ENCODE data around the gene CHRNA5.
"Not testable (repeated sequence)": the region's sequence is repeated elsewhere in the genome, so short reads cannot be mapped to it uniquely, and the experiment has no call there.

The CHRNA5 gene

DNA sequence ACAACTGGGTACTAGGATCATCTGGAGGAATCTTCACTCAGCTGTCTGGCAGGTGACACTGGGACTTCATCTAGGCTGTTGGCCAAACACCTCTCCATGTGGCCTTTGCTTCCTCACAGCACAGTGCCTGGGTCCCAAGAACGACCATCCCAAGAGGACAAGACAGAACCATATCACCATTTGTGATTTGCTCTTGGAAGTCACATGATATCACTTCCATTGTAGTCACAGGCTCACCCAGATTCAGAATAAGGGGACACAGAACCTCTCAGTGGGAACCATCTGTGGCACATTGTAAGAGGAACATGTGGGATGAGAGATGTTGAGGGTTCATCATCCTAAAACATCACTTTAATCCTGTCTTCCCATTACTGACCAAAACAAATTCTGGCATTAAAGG is 27.0 kb upstream of the CHRNA5 start:
- no peak for DNase-seq (ENCODE audit: low read depth)
- H3K4me3 ChIP-seq (ENCODE audit: low read length), result no peak overlapping the region
- TF ChIP-seq, protein P1, sequence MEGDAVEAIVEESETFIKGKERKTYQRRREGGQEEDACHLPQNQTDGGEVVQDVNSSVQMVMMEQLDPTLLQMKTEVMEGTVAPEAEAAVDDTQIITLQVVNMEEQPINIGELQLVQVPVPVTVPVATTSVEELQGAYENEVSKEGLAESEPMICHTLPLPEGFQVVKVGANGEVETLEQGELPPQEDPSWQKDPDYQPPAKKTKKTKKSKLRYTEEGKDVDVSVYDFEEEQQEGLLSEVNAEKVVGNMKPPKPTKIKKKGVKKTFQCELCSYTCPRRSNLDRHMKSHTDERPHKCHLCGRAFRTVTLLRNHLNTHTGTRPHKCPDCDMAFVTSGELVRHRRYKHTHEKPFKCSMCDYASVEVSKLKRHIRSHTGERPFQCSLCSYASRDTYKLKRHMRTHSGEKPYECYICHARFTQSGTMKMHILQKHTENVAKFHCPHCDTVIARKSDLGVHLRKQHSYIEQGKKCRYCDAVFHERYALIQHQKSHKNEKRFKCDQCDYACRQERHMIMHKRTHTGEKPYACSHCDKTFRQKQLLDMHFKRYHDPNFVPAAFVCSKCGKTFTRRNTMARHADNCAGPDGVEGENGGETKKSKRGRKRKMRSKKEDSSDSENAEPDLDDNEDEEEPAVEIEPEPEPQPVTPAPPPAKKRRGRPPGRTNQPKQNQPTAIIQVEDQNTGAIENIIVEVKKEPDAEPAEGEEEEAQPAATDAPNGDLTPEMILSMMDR (conservative IDR thresholded peaks at IDR 0.05; ENCODE audit: low read depth, low read length), result no peak

- H3K4me3 ChIP-seq (ENCODE audit: low read length), result peak overlapping the region; percentile 98
- DNase-seq (ENCODE audit: low read depth), result not testable (repeated sequence)
Observed at GRCh38 chr15:78539464-78540140, 25.7 kb upstream of the CHRNA5 start.

- DNase-seq (ENCODE audit: low read depth), result peak; percentile 23
- peak within 1 kb of the TSS; percentile 98 for H3K4me3 ChIP-seq (ENCODE audit: low read length)
- TF ChIP-seq, protein P1 (conservative IDR thresholded peaks at IDR 0.05; ENCODE audit: low read depth, low read length), result no peak
Observed at GRCh38 chr15:78540141-78540870, 25.0 kb upstream of the CHRNA5 start, which contains the start of gene PSMA4. Gene PSMA4, plus strand, starts transcription at chr15:78540444. Its CDS starts 1,484 bp downstream, at chr15:78541928.

DNA sequence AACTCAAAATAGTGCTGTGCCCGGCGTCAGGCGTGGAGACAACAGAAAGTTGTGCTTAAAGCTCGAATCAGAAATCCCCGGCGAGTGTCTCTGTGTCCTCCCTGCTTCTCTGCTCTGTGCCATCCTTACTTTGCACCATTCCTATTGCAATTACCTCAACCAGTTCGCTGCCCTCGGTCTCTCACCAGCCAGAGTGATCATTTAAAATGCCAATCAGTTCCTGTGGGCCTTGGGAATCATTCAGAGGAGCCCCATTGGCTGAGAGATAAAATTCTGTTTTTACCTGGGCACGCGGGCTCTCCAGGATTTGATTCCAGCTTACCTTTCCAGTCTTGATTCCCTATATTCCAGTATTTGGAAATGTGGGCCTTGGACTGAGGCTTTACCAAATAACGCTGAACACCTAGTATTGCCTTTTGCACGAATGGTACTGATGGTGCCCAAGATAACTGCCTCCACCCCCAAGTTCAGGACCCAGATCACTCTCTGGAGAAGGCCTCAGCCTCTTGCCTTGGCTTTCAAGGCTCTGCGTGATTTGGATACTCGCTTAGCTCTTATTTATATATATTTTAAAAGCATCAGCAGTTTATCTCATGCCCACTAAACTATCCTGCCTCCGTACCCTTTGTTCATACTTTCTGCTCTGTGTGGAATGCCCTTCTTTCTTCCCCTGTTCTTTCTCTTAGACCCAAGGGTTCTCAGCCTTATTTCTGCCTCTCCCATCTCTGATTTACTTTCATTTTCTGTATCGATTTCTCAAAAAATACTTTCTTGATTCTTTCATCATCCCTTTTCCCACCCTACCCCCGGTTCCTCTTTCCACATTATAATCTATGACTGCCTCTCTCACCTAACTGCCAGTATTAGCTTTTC is 24.2 kb upstream of the CHRNA5 start:
- H3K4me3 ChIP-seq (ENCODE audit: low read length), result peak overlapping the region; percentile 98
- no peak for DNase-seq (ENCODE audit: low read depth)

DNA sequence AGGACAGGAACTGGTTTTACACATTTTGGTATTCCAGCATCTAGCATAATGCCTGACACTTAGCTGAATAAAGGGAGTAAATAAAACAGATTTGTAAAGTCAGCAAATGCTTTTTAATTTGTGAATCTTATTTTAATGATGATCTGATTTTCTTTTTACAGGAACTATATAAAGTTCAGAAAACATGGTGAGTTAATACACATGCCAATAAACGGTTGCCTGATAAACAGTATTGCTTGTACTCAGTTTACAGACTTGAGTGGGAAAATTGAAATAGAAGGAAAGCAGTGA is 23.6 kb upstream of the CHRNA5 start:
- no peak for DNase-seq (ENCODE audit: low read depth)
- TF ChIP-seq, protein P1 (conservative IDR thresholded peaks at IDR 0.05; ENCODE audit: low read depth, low read length), result no peak

More for the DNA sequence above, 24.2 kb upstream of the CHRNA5 start:
- TF ChIP-seq, protein P1 (conservative IDR thresholded peaks at IDR 0.05; ENCODE audit: low read depth, low read length), result no peak

DNA sequence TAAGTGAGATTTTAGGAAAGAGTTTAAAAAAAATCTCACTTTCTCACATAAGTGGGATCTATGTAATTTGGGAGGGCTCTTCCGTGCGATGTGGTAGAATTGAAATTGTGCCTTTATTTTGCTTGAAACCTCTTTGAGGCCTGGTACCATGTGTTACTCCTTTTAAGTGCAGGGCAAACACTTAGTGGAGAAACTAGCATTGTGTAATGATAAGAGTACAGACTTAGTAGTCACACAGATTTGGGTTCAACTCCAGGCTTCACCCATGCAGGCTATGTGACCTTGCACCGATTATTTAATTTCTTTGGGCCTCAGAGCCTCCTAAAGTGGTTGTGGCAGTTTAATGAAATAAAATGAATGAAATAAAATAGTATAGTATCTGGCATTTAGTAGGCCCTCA is 22.7 kb upstream of the CHRNA5 start:
- no peak overlapping the region for H3K4me3 ChIP-seq (ENCODE audit: low read length)
- no peak for DNase-seq (ENCODE audit: low read depth)
- TF ChIP-seq, protein P1 (conservative IDR thresholded peaks at IDR 0.05; ENCODE audit: low read depth, low read length), result no peak

More for the DNA sequence above, 23.6 kb upstream of the CHRNA5 start:
- peak overlapping the region; percentile 98 for H3K4me3 ChIP-seq (ENCODE audit: low read length)

DNA sequence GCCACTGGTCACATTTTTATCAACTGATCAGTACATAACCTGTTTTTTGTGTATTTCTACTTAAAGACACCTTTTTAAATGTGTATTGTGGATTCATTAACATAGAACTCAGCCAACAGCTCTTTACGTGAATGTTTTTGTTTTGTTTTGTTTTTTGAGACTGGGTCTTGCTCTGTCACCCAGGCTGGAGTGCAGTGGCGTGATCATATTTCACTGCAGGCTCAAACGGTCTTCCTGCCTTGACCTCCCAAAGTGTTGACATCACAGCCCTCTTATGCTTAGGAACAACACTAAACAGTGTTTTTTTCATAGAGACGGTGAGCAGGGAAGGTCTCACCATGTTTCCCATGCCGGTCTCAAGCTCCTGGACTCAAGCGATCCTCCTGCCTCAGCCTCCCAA is 15.1 kb upstream of the CHRNA5 start:
- no peak for DNase-seq (ENCODE audit: low read depth)
- TF ChIP-seq, protein P1 (conservative IDR thresholded peaks at IDR 0.05; ENCODE audit: low read depth, low read length), result no peak
- H3K4me3 ChIP-seq (ENCODE audit: low read length), result no peak overlapping the region
